Astrocyte (in vitro differentiated cells and primary cell): ENCODE data around the gene GTF3A.

Source experiments
- CTCF ChIP-seq: IDR thresholded peaks from 2 replicates; pipeline ENCODE4 v1.5.1; 2011; ENCODE audit warnings: low read depth, mild to moderate bottlenecking, inconsistent platforms, low read length, moderate library complexity; ENCODE audit not compliant: insufficient read depth
- EZH2 ChIP-seq: IDR thresholded peaks from 2 replicates; pipeline ENCODE4 v1.6.1; 2012; ENCODE audit warnings: mild to moderate bottlenecking, low read length, inconsistent platforms; ENCODE audit not compliant: insufficient read depth

DNA sequence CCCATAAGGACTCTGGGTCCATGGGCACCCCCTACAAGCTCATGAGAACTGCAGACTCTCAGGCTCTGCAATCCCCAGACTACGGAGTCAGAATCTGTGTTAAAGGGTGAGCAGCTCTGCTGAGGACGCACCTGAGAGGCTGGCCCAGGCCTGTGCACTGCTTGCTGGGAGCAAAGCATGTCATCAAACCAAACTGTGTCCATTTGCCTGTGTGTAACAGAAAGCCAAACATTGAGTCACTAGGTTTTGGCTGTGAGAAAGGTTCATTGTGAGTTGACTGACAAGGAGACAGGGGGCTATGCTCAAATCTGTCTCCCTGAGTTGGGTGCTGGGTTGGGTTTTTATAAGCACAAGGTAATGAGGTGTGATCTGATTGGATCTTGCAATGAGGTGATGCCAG, 48.0 kb downstream of the GTF3A start:
- TF ChIP-seq CTCF (no peak), EZH2 (no peak)
